Measurements from ENCODE around the gene RARS2.

DNA sequence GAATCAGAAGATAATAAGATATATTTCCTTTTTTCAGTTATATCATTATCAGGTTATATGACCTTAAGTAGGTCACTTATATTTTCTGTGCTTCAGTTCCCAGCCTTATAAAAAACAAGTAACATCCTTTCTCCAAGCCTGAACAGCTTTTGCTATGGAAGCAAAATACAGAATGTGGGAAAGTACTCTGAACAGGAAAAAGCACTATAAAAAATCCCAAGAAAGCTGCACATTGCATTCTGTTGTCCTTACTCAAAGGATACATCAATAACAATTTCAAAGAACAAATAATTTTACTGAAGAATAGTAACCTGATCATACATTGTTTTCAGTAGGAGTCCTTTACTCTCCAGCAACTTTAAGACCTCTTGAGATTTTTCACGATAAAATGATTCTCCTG lies 60.6 kb downstream of the RARS2 start:
- TF ChIP-seq POLR2AphosphoS5 (IDR thresholded peaks at IDR 0.05; ENCODE audit: low read depth, low read length) (no peak), SIN3A (IDR thresholded peaks at IDR 0.05; ENCODE audit: borderline replicate concordance, insufficient read depth, low read length) (no peak)
- TF ChIP-seq, protein P1, sequence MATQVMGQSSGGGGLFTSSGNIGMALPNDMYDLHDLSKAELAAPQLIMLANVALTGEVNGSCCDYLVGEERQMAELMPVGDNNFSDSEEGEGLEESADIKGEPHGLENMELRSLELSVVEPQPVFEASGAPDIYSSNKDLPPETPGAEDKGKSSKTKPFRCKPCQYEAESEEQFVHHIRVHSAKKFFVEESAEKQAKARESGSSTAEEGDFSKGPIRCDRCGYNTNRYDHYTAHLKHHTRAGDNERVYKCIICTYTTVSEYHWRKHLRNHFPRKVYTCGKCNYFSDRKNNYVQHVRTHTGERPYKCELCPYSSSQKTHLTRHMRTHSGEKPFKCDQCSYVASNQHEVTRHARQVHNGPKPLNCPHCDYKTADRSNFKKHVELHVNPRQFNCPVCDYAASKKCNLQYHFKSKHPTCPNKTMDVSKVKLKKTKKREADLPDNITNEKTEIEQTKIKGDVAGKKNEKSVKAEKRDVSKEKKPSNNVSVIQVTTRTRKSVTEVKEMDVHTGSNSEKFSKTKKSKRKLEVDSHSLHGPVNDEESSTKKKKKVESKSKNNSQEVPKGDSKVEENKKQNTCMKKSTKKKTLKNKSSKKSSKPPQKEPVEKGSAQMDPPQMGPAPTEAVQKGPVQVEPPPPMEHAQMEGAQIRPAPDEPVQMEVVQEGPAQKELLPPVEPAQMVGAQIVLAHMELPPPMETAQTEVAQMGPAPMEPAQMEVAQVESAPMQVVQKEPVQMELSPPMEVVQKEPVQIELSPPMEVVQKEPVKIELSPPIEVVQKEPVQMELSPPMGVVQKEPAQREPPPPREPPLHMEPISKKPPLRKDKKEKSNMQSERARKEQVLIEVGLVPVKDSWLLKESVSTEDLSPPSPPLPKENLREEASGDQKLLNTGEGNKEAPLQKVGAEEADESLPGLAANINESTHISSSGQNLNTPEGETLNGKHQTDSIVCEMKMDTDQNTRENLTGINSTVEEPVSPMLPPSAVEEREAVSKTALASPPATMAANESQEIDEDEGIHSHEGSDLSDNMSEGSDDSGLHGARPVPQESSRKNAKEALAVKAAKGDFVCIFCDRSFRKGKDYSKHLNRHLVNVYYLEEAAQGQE (IDR thresholded peaks at IDR 0.05; ENCODE audit: insufficient read depth in 1 of 2, low read depth in 2 of 2, low read length in 2 of 2) = no peak

All from PFSK-1 (cell line).